ENCODE measurements around the gene TNFRSF6B.
"Not testable (repeated sequence)": the region's sequence is repeated elsewhere in the genome, so short reads cannot be mapped to it uniquely, and the experiment has no call there.

Gene TNFRSF6B

GRCh38 chr20:63706852-63707557 lies 10.6 kb downstream of the TNFRSF6B start:
- peak in 1 of 2 donors; percentile 43 for DNase-seq (ENCODE audit: low read depth in 1 of 2, low spot score in 1 of 2)

- peak; percentile 69 to 86 for DNase-seq (ENCODE audit: low read depth in 1 of 2, low spot score in 1 of 2)
Measured at GRCh38 chr20:63707558-63708300, 11.3 kb downstream of the TNFRSF6B start, which contains the start of the genes ARFRP1 and ZGPAT. Gene ARFRP1, minus strand, starts transcription at chr20:63707976. Its CDS starts 885 bp downstream, at chr20:63707091. Gene ZGPAT, plus strand, starts transcription at chr20:63708039. Its CDS starts 542 bp downstream, at chr20:63708581.

GRCh38 chr20:63708301-63709148 lies 12.1 kb downstream of the TNFRSF6B start:
- no peak for DNase-seq (ENCODE audit: low read depth in 1 of 2, low spot score in 1 of 2)

GRCh38 chr20:63709149-63709527 lies 12.7 kb downstream of the TNFRSF6B start:
- DNase-seq (ENCODE audit: low read depth in 1 of 2, low spot score in 1 of 2): no peak

- DNase-seq (ENCODE audit: low read depth in 1 of 2, low spot score in 1 of 2): no peak
Measured at GRCh38 chr20:63711085-63711645, 14.7 kb downstream of the TNFRSF6B start.

GRCh38 chr20:63712191-63712590 lies 15.7 kb downstream of the TNFRSF6B start:
- no peak for DNase-seq (ENCODE audit: low read depth in 1 of 2, low spot score in 1 of 2)

DNA sequence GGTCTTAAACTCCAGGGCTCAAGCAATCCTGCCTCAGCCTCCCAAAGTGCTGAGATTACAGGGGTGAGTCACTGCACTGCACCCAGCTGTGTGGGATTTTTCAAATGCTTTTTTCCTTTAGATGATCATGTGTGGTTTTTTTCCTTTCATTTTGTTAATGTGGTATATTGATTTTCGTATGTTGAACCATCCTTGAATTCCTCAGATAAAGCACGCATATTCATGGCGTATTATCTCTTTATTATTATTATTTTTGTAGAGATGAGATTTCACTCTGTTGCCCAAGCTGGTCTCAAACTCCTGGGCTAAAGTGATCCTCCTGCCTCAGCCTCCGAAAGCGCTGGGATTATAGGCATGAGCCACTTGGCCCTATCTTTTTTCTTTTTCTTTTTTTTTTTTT lies 18.4 kb downstream of the TNFRSF6B start:
- no peak for DNase-seq (ENCODE audit: low read depth in 1 of 2, low spot score in 1 of 2)

DNA sequence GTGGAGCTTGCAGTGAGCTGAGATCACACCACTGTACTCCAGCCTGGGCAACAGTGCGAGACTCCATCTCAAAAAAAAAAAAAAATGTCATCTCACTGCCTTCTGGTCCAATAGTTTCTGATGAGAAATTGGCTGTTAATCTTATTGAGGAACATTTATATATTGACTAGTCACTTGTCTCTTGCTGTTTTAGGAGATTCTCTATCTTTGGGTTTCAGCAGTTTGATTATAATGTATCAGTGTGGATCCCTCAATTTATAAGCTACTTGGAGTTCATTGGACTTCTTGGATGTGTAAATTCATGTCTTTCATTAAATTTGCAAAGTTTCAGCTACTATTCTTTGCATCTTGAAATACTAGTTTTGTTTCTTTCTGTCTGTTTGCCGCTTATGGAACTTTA lies 22.5 kb downstream of the TNFRSF6B start:
- no peak for DNase-seq (ENCODE audit: low read depth in 1 of 2, low spot score in 1 of 2)

- not testable (repeated sequence) for DNase-seq (ENCODE audit: low read depth in 1 of 2, low spot score in 1 of 2)
Measured at GRCh38 chr20:63722967-63723622, 26.6 kb downstream of the TNFRSF6B start.

- DNase-seq (ENCODE audit: low read depth in 1 of 2, low spot score in 1 of 2): not testable (repeated sequence)
Measured at GRCh38 chr20:63730189-63730733, 33.8 kb downstream of the TNFRSF6B start.

- DNase-seq (ENCODE audit: low read depth in 1 of 2, low spot score in 1 of 2): no peak
Measured at GRCh38 chr20:63731410-63731809, 35.0 kb downstream of the TNFRSF6B start.

GRCh38 chr20:63732118-63733095 lies 36.0 kb downstream of the TNFRSF6B start:
- no peak for DNase-seq (ENCODE audit: low read depth in 1 of 2, low spot score in 1 of 2)

- DNase-seq (ENCODE audit: low read depth in 1 of 2, low spot score in 1 of 2): no peak
Measured at GRCh38 chr20:63733117-63733516, 36.7 kb downstream of the TNFRSF6B start.

GRCh38 chr20:63733579-63734081 lies 37.2 kb downstream of the TNFRSF6B start:
- no peak for DNase-seq (ENCODE audit: low read depth in 1 of 2, low spot score in 1 of 2)

DNA sequence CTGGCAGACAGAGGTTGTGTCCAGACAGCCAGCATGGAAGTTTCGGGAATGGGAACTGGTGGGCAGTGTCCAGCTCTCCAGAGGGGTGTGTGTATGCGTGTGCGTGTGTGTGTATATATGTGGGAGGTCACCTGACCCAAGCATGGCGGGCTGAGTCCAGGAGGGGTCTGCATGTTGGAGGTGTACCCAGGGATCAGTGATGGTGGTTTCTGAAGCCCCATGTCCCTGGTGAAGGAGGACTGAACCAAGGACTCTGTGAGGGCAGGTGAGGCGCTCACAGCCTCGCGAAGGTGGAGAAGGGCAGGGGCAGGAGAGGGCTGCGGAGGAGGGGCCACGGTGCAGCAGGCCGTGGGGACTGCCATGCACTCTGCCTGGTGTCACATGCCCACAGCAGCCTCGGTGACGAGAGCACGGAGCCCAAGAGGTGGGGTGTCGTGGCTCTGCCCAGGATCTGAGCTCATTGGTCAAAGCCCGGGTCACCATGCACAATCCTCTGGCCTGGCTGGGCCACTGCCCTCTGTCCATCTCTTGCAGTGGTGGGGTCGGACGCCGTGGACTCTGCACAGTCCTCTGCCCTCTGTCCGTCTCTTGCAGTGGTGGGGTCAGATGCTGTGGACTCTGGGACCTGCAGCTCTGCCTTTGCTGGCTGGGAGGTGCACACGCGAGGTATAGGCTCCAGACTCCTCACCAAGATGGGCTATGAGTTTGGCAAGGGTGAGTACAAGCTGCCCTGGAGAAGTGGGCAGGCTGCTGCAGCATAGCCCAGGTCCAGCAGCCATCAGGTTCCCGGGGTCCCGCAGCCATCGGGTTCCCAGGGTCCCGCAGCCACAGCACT lies 37.9 kb downstream of the TNFRSF6B start:
- DNase-seq (ENCODE audit: low read depth in 1 of 2, low spot score in 1 of 2): no peak

DNA sequence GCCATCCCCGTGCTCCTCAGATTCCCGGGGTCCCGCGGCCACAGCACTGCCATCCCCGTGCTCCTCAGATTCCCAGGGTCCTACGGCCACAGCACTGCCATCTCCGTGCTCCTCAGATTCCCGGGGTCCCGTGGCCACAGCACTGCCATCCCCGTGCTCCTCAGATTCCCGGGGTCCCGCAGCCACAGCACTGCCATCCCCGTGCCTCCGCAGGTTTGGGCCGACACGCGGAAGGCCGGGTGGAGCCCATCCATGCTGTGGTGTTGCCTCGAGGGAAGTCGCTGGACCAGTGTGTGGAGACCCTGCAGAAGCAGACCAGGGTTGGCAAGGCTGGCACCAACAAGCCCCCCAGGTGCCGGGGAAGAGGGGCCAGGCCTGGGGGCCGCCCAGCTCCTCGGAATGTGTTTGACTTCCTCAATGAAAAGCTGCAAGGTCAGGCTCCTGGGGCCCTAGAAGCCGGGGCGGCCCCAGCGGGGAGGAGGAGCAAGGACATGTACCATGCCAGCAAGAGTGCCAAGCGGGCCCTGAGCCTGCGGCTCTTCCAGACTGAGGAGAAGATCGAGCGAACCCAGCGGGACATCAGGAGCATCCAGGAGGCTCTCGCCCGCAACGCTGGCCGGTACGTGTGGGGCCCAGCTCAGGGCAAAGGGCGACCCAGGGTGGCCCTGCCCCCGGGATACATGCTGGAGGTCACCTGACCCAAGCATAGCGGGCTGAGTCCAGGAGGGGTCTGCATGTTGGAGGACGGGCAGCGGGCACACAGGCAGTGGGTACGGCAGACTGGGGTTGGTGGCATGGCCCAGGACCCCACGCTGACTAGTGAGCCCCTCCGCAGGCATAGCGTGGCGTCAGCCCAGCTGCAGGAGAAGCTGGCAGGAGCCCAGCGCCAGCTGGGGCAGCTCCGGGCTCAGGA lies 38.8 kb downstream of the TNFRSF6B start:
- DNase-seq (ENCODE audit: low read depth in 1 of 2, low spot score in 1 of 2): no peak

Data from activated T-helper 1 cell treated with anti-CD3 and anti-CD28 coated beads, Interleukin-2, amount 50 U/mL, for 16 hours (primary cell).